Panc1 (cell line): Measurements from ENCODE around the gene SHKBP1. TPM values are rescaled to one million over a fixed set of nuclear protein-coding genes. Genes with fewer than 3 reads are reported as not detected.
A peak's percentile ranks its signal among the peaks of the same experiment; 100 is the strongest.

Experiments used
- ATAC-seq: fragments of 200-7000 bp; cut with Tn5 transposase; 2 replicates; pipeline ENCODE4 v1.9.1; 2020; ENCODE audit warnings: mild to moderate bottlenecking, moderate library complexity
- BruUV-seq: library from RNA; stranded (reverse); fragments of 400-500 nt; replicated peaks from 2 replicates; lab custom pipeline; 2021; lab: Mats Ljungman, UMichigan
- CTCF ChIA-PET: fragments of 300-600 bp; sonication (Branson Sonifier 250); formaldehyde crosslinking; loops from one replicate; lab custom pipeline; 2022; ENCODE audit warnings: antibody characterized with exemption; lab: Charles Lee
- POLR2A ChIA-PET: fragments of 300-600 bp; sonication (Branson Sonifier 250); formaldehyde crosslinking; loops from one replicate; lab custom pipeline; 2022; ENCODE audit warnings: antibody characterized with exemption; lab: Charles Lee
- DNase-seq: peaks from one replicate; pipeline ENCODE4 v3.0.0-alpha.2; 2010; ENCODE audit warnings: low read depth, low spot score
- H3K27ac ChIP-seq: 2 replicates; pipeline ENCODE4 v1.5.1; 2011; ENCODE audit warnings: mild to moderate bottlenecking, low read length, inconsistent platforms
- H3K27me3 ChIP-seq: fragments of 200-500 bp; sonication (Bioruptor generic); 2 replicates; pipeline ENCODE4 v1.6.0; 2014; ENCODE audit warnings: low read length, inconsistent platforms; ENCODE audit not compliant: control insufficient read depth, insufficient read depth
- H3K36me3 ChIP-seq: fragments of 200-500 bp; sonication (Bioruptor generic); 2 replicates; pipeline ENCODE4 v1.5.1; 2014; ENCODE audit warnings: inconsistent platforms, mild to moderate bottlenecking, low read length, moderate library complexity; ENCODE audit not compliant: control insufficient read depth, insufficient read depth
- H3K4me1 ChIP-seq: 2 replicates; pipeline ENCODE4 v1.5.1; 2011; ENCODE audit warnings: inconsistent platforms, mild to moderate bottlenecking, low read length, moderate library complexity; ENCODE audit not compliant: control insufficient read depth, insufficient read depth
- H3K4me3 ChIP-seq, 2 experiments: 2 replicates each; pipeline ENCODE4 v1.5.1; 2011 to 2012; ENCODE audit warnings: low read depth in 2 of 2, low read length in 2 of 2, mild to moderate bottlenecking in 2 of 2, inconsistent platforms in 1 of 2, moderate library complexity in 1 of 2
- H3K9me3 ChIP-seq: fragments of 200-500 bp; sonication (Bioruptor generic); 2 replicates; pipeline ENCODE4 v1.5.1; 2014; ENCODE audit warnings: low read depth, mild to moderate bottlenecking, inconsistent platforms, low read length, moderate library complexity; ENCODE audit not compliant: control insufficient read depth, insufficient read depth
- POLR2AphosphoS5 ChIP-seq: IDR thresholded peaks from 2 replicates; pipeline ENCODE4 v1.6.1; 2012; ENCODE audit warnings: mild to moderate bottlenecking, low read depth, low read length, moderate library complexity
- REST ChIP-seq, 2 experiments: IDR thresholded peaks; 2 replicates each; pipeline ENCODE4 v1.6.1; 2011 to 2012; ENCODE audit warnings: low read depth in 2 of 2, control low read depth in 1 of 2, low read length in 1 of 2, mild to moderate bottlenecking in 1 of 2, moderate library complexity in 1 of 2; ENCODE audit not compliant: insufficient read depth in 1 of 2
- SIN3A ChIP-seq: IDR thresholded peaks from 2 replicates; pipeline ENCODE4 v1.6.1; 2012; ENCODE audit warnings: low read depth, mild to moderate bottlenecking, low read length, moderate library complexity, borderline replicate concordance; ENCODE audit not compliant: insufficient read depth
- TCF7L2 ChIP-seq: IDR thresholded peaks from 2 replicates; pipeline ENCODE4 v1.6.1; 2011; ENCODE audit warnings: mild to moderate bottlenecking, low read depth, low read length, inconsistent platforms
- in situ Hi-C: cut with HindIII; loops from 2 replicates; pipeline ENCODE4 v1.10.0; 2016; ENCODE audit warnings: low sequenced_read_pairs, low pct_unique_long_range_greater_than_20kb
- intact Hi-C: fragments of 100-400 bp; cut with micrococcal nuclease; formaldehyde crosslinking; loops from one replicate; pipeline ENCODE4 v1.10.0; 2022; ENCODE audit not compliant: unreplicated experiment
- total RNA-seq: library from RNA; stranded (reverse); gene quantifications from one replicate; pipeline ENCODE4 v1.2.1, GENCODE V29; 2021; ENCODE audit not compliant: unreplicated experiment
- TF ChIP-seq, protein P1 (sequence below): fragments of 450-650 bp; IDR thresholded peaks from 2 replicates; pipeline ENCODE4 v1.5.1; 2017; ENCODE audit warnings: mild to moderate bottlenecking

SHKBP1 gene
- total RNA-seq, 1 experiment from 2014 or later: 55.9 TPM

- CTCF ChIA-PET: interaction anchor here (0.6 to 1.5 kb wide), 2 partner anchors 33 to 526 kb away, joined by 7 to 9 read pairs; no protein-coding TSS in a partner anchor
- ATAC-seq (peak; percentile 78), DNase-seq (peak; percentile 84)
- Histone ChIP-seq H3K36me3 (no peaks in the 10 kb centered on the region), H3K4me1 (peaks cover 15% of the 10 kb centered on the region), H3K27ac (peak overlapping the region; percentile 34; the same call in 1 of the 2 replicates), H3K27me3 (no peaks in the 10 kb centered on the region), H3K4me3 (peak overlapping the region; percentile 45 to 62), H3K9me3 (no peaks in the 10 kb centered on the region)
- in situ Hi-C loops: no loop called here
- peak; percentile 85; the same call in 1 of the 2 replicates for TF ChIP-seq SIN3A
- TF ChIP-seq REST (IDR thresholded peaks at IDR 0.05; ENCODE audit: insufficient read depth in 1 of 2, low read depth in 2 of 2, low read length in 1 of 2): no peak
- TF ChIP-seq, protein P1, sequence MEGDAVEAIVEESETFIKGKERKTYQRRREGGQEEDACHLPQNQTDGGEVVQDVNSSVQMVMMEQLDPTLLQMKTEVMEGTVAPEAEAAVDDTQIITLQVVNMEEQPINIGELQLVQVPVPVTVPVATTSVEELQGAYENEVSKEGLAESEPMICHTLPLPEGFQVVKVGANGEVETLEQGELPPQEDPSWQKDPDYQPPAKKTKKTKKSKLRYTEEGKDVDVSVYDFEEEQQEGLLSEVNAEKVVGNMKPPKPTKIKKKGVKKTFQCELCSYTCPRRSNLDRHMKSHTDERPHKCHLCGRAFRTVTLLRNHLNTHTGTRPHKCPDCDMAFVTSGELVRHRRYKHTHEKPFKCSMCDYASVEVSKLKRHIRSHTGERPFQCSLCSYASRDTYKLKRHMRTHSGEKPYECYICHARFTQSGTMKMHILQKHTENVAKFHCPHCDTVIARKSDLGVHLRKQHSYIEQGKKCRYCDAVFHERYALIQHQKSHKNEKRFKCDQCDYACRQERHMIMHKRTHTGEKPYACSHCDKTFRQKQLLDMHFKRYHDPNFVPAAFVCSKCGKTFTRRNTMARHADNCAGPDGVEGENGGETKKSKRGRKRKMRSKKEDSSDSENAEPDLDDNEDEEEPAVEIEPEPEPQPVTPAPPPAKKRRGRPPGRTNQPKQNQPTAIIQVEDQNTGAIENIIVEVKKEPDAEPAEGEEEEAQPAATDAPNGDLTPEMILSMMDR: no peak
- TF ChIP-seq POLR2AphosphoS5: no peak
- TF ChIP-seq TCF7L2: no peak
- intact Hi-C loops: no loop called here
- BruUV-seq: no TSS peak
- POLR2A ChIA-PET: no interaction called here
Observed at GRCh38 chr19:40603389-40604170, 26.9 kb downstream of the SHKBP1 start.

GRCh38 chr19:40604171-40604646 is 27.5 kb downstream of the SHKBP1 start:
- ChIA-PET POLR2A (no interaction called here), CTCF (interaction anchor here (0.6 kb wide), 1 partner anchor 526 kb away, joined by 9 read pairs; no protein-coding TSS in a partner anchor)
- no peak for DNase-seq
- Histone ChIP-seq H3K4me3 (peak overlapping the region; percentile 45 to 62), H3K36me3 (no peaks in the 10 kb centered on the region), H3K27ac (no peak overlapping the region), H3K27me3 (no peaks in the 10 kb centered on the region), H3K4me1 (peaks cover 12% of the 10 kb centered on the region), H3K9me3 (no peaks in the 10 kb centered on the region)
- no TSS peak for BruUV-seq
- intact Hi-C loops (no loop called here), in situ Hi-C loops (no loop called here)
- ATAC-seq: peak; percentile 3
- TF ChIP-seq SIN3A: no peak
- TF ChIP-seq POLR2AphosphoS5: no peak
- TF ChIP-seq, protein P1: no peak
- TF ChIP-seq REST (IDR thresholded peaks at IDR 0.05; ENCODE audit: insufficient read depth in 1 of 2, low read depth in 2 of 2, low read length in 1 of 2): no peak
- no peak for TF ChIP-seq TCF7L2
